Common myeloid progenitor, CD34-positive (primary cell): ENCODE results near the gene BLMH.

Experiments used
- CTCF ChIA-PET: fragments of 350-600 bp; sonication (Branson Sonifier 250); formaldehyde crosslinking; loops from one replicate; lab custom pipeline; 2021; ENCODE audit warnings: antibody characterized with exemption; lab: Charles Lee
- POLR2A ChIA-PET: fragments of 350-600 bp; sonication (Branson Sonifier 250); formaldehyde crosslinking; loops from one replicate; lab custom pipeline; 2021; ENCODE audit warnings: antibody characterized with exemption; lab: Charles Lee
- DNase-seq, 3 donors: peaks; one replicate each; pipeline versions ENCODE4 v3.0.0 to v3.0.0-alpha.2; 2013
- H3K27ac ChIP-seq, 2 experiments: 1 replicate in 1 of 2; 2 replicates in 1 of 2; pipeline ENCODE4 v1.7.0; 2013; ENCODE audit warnings: inconsistent platforms in 2 of 2, low read length in 2 of 2, mild to moderate bottlenecking in 2 of 2, low read depth in 1 of 2, moderate library complexity in 1 of 2; ENCODE audit not compliant: severe bottlenecking in 2 of 2, insufficient read depth in 1 of 2, poor library complexity in 1 of 2
- H3K27me3 ChIP-seq, 5 experiments: replicated peaks in 2 of 5; 1 replicate in 3 of 5; 2 replicates in 2 of 5; pipeline versions ENCODE4 v1.6.1 to v1.7.0; 2013; ENCODE audit warnings: low read length in 4 of 5, mild to moderate bottlenecking in 2 of 5, moderate library complexity in 2 of 5, inconsistent platforms in 1 of 5; ENCODE audit not compliant: insufficient read depth in 5 of 5, control insufficient read depth in 4 of 5
- H3K36me3 ChIP-seq, 4 experiments: 1 replicate in 2 of 4; 2 replicates in 2 of 4; pipeline versions ENCODE4 v1.6.1 to v1.7.0; 2013; ENCODE audit warnings: low read length in 3 of 4, control low read depth in 1 of 4, mild to moderate bottlenecking in 1 of 4; ENCODE audit not compliant: control insufficient read depth in 4 of 4, insufficient read depth in 4 of 4
- H3K4me1 ChIP-seq, 4 experiments: 1 replicate in 3 of 4; 2 replicates in 1 of 4; pipeline versions ENCODE4 v1.6.1 to v1.7.1; 2013; ENCODE audit warnings: low read length in 3 of 4, mild to moderate bottlenecking in 3 of 4, control low read depth in 1 of 4, inconsistent platforms in 1 of 4, moderate library complexity in 1 of 4; ENCODE audit not compliant: control insufficient read depth in 4 of 4, insufficient read depth in 4 of 4; ENCODE audit errors: control extremely low read depth in 1 of 4
- H3K4me3 ChIP-seq, 7 experiments: 1 replicate in 4 of 7; 2 replicates in 3 of 7; pipeline versions ENCODE4 v1.5.1 to v1.7.0; 2013; ENCODE audit warnings: mild to moderate bottlenecking in 7 of 7, low read length in 6 of 7, moderate library complexity in 6 of 7, inconsistent platforms in 2 of 7, low read depth in 2 of 7, control low read depth in 1 of 7; ENCODE audit not compliant: insufficient read depth in 4 of 7, control insufficient read depth in 1 of 7; ENCODE audit errors: extremely low read depth in 1 of 7
- H3K9me3 ChIP-seq, 5 experiments: 1 replicate in 4 of 5; 2 replicates in 1 of 5; pipeline versions ENCODE4 v1.6.1 to v1.7.1; 2013; ENCODE audit warnings: low read length in 4 of 5, mild to moderate bottlenecking in 2 of 5, inconsistent platforms in 1 of 5, low read depth in 1 of 5, moderate library complexity in 1 of 5; ENCODE audit not compliant: control insufficient read depth in 4 of 5, insufficient read depth in 2 of 5; ENCODE audit errors: control extremely low read depth in 1 of 5
- WGBS: methylation state at CpG from one replicate; pipeline ENCODE4 v1.1.5; 2013; ENCODE audit not compliant: insufficient coverage; 5-methylcytosine and 5-hydroxymethylcytosine counted together

Gene BLMH

DNA sequence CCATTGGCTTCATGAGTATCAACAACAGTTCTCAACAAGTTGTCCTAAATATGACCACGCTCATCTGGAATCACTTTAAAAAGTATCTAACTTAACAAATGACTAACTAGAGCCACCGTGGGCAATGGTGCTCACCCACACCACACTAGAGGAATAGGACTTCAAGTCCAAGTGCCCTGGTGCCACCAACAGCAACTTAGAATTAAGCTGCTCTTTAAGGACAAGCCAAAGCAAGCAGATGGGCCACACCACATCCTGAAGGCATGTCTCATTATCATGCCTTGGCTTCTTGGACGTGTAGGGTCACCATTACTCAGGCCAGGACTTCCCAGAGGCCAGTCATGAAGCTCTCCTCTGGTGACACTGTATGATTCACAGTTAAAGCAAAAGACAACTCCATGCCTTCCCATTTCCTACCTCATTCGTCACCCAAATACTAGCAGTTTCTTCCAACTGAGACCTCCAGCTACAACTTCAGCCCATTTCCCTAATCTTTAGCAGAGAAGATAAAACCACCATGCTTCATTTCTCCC lies 46.8 kb downstream of the BLMH start:
- POLR2A ChIA-PET = no interaction called here
- DNase-seq = no peak
- H3K27me3 ChIP-seq = peaks cover 0 to 4% (median 0%) of the 10 kb centered on the region in 5 experiments
- H3K9me3 ChIP-seq = peaks cover 0 to 2% (median 0%) of the 10 kb centered on the region in 5 experiments
- WGBS = 85% methylated on average over 4 of the region's 4 CpGs
- peaks cover 2 to 29% (median 18%) of the 10 kb centered on the region in 4 experiments for H3K36me3 ChIP-seq
- no peaks in the 10 kb centered on the region for H3K4me1 ChIP-seq
- CTCF ChIA-PET = interaction anchor here (0.7 to 1.3 kb wide), 4 partner anchors 20 to 151 kb away, joined by 3 to 5 read pairs (median 4); no protein-coding TSS in a partner anchor
- no peak overlapping the region for H3K4me3 ChIP-seq
- H3K27ac ChIP-seq = no peak overlapping the region

DNA sequence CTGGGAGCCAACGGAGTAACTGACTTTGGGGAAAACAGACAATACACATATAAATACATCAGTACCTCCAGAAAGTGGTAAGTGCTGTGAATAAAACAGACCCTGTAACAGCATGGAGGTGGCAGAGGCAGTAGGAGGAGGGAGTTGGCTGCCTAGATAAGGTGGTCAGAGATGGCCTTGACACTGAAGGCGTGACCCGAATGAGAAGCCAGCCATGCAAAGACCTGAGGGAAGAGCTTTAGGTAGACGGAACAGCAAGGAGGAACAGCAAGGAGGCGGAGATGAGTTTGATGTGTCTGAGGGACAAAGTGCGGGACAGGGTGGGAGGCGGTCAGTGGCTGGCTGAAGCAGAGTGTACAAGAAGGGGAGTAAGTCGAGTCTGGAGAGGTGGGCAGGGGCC lies 48.2 kb downstream of the BLMH start:
- WGBS = 96% methylated on average over 7 of the region's 8 CpGs
- Histone ChIP-seq H3K27me3 (peaks cover 0 to 17% (median 5%) of the 10 kb centered on the region in 5 experiments), H3K4me1 (peaks cover 0 to 3% (median 1%) of the 10 kb centered on the region in 4 experiments), H3K36me3 (peaks cover 2 to 17% (median 8%) of the 10 kb centered on the region in 4 experiments), H3K4me3 (no peak overlapping the region), H3K27ac (no peak overlapping the region), H3K9me3 (peaks cover 0 to 2% (median 0%) of the 10 kb centered on the region in 5 experiments)
- ChIA-PET CTCF (no interaction called here), POLR2A (no interaction called here)
- no peak for DNase-seq

DNA sequence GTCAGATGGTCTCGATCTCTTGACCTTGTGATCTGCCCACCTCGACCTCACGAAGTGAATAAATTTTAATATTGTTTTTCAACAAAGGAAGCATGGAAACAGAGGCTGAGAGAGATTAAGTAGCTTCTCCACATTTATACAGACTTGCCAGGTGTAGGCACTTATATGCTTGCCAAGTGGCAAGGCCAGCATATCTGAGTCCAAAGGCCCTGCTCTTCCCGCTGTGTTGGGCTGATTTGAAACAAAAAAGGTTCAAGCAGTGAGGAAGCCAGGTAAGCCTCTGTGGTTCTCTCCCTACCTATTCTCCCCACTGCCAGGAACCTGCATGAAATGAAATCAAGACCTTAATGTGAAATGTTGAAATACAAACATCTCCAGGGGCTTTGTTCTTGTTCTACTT lies 48.7 kb downstream of the BLMH start:
- H3K27ac ChIP-seq = no peak overlapping the region
- peaks cover 0 to 2% (median 0%) of the 10 kb centered on the region in 5 experiments for H3K9me3 ChIP-seq
- peaks cover 0 to 11% (median 3%) of the 10 kb centered on the region in 4 experiments for H3K36me3 ChIP-seq
- peaks cover 0 to 9% (median 5%) of the 10 kb centered on the region in 4 experiments for H3K4me1 ChIP-seq
- 100% methylated on average over 1 of the region's 4 CpGs for WGBS
- peaks cover 0 to 23% (median 10%) of the 10 kb centered on the region in 5 experiments for H3K27me3 ChIP-seq
- no peak overlapping the region for H3K4me3 ChIP-seq
- ChIA-PET POLR2A (no interaction called here), CTCF (no interaction called here)
- no peak for DNase-seq

DNA sequence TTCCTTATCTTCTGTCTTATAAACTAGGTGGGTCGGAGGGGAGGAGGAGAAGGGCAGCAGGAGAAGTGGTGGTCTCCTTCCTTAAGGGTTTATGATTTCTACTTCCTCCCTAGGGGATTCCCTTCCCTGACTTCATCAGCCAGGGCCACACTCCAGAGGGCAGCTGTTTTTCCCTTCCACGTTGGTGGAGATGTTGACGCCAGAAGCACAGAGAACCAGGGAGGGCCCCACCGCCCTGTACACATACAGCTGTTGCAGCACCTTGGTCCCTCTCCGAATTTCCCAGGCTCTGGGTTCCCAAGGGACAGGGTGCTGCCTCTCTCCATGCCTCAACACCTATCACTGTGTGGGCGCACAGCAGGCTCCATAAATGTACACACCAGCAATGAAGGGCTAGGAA lies 50.7 kb downstream of the BLMH start:
- ChIA-PET POLR2A (no interaction called here), CTCF (no interaction called here)
- H3K4me3 ChIP-seq = no peak overlapping the region
- no peak for DNase-seq
- 90% methylated on average over 6 of the region's 6 CpGs for WGBS
- no peak overlapping the region for H3K27ac ChIP-seq
- H3K9me3 ChIP-seq = peaks cover 0 to 2% (median 0%) of the 10 kb centered on the region in 5 experiments
- peaks cover 0 to 41% (median 22%) of the 10 kb centered on the region in 5 experiments for H3K27me3 ChIP-seq
- H3K4me1 ChIP-seq = peaks cover 0 to 23% (median 14%) of the 10 kb centered on the region in 4 experiments
- no peaks in the 10 kb centered on the region for H3K36me3 ChIP-seq

DNA sequence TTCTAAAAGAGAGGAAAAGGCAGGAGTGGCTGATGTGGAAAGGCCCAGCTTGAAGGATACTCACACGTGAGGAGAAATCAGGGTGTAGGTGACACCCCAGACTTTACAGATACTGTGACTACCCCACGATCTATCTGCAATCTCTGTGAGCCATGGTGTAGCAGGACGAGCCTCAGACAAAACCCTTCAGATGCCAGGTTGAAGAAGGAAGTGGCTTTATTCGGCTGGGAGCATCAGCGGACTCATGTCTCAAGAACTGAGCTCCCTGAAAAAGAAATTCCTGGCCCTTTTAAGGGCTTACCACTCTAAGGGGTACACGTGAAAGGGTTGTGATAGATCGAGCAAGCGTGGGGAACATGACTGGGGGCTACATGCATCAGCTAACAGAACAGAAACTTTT lies 51.6 kb downstream of the BLMH start:
- ChIA-PET CTCF (interaction anchor here (2.8 kb wide), 1 partner anchor 8 kb away, joined by 7 read pairs; no protein-coding TSS in a partner anchor), POLR2A (no interaction called here)
- no peak overlapping the region for H3K4me3 ChIP-seq
- 98% methylated on average over 5 of the region's 8 CpGs for WGBS
- peaks cover 0 to 2% (median 0%) of the 10 kb centered on the region in 5 experiments for H3K9me3 ChIP-seq
- no peak for DNase-seq
- no peak overlapping the region for H3K27ac ChIP-seq
- no peaks in the 10 kb centered on the region for H3K36me3 ChIP-seq
- peaks cover 0 to 32% (median 23%) of the 10 kb centered on the region in 4 experiments for H3K4me1 ChIP-seq
- peaks cover 0 to 49% (median 27%) of the 10 kb centered on the region in 5 experiments for H3K27me3 ChIP-seq

DNA sequence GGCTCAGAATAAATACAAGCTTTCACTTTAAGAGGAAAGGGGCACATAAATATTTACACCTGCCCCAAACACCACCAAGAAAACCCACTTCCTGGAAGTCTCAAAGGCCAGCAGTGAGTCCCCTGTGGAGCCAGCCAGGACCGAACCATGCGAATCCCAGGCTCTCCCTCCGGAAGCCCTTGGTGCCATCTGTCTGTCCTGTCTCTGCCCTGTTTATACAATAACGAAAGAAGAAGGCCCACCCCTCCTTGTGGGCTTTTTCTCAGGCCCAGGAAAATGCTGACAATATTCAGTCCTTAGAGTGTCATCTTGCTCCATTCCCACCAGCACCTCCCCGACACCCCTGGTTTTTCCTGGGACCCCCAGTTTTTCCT lies 52.7 kb downstream of the BLMH start:
- ChIA-PET POLR2A (interaction anchor here (0.6 kb wide), 1 partner anchor 63 kb away, joined by 3 read pairs; no protein-coding TSS in a partner anchor), CTCF (interaction anchor here (2.8 kb wide), 1 partner anchor 9 kb away, joined by 7 read pairs; no protein-coding TSS in a partner anchor)
- Histone ChIP-seq H3K4me3 (no peak overlapping the region), H3K9me3 (peaks cover 0 to 2% (median 0%) of the 10 kb centered on the region in 5 experiments), H3K27me3 (peaks cover 8 to 60% (median 33%) of the 10 kb centered on the region in 5 experiments), H3K27ac (no peak overlapping the region), H3K36me3 (no peaks in the 10 kb centered on the region), H3K4me1 (peaks cover 0 to 33% (median 26%) of the 10 kb centered on the region in 4 experiments)
- 93% methylated on average over 5 of the region's 5 CpGs for WGBS
- DNase-seq = no peak
